Vagina (tissue), 2 donors: Measurements from ENCODE around the gene RNF213.

ENCODE experiments used
- CTCF ChIP-seq, 3 experiments: fragments of 450-650 bp in 2 of 3; fragments of 200-600 bp in 1 of 3; sonication (generic) in 1 of 3; IDR thresholded peaks; one replicate each; pipeline ENCODE4 v1.5.1; 2017 to 2019; ENCODE audit warnings: antibody characterized with exemption in 3 of 3, mild to moderate bottlenecking in 2 of 3, moderate library complexity in 2 of 3
- POLR2A ChIP-seq, 2 donors: fragments of 450-650 bp; IDR thresholded peaks; one replicate each; pipeline ENCODE4 v1.6.1; 2017; ENCODE audit warnings: antibody characterized with exemption in 2 of 2, mild to moderate bottlenecking in 2 of 2, moderate library complexity in 2 of 2
- POLR2AphosphoS5 ChIP-seq, 2 donors: sonication (generic); formaldehyde crosslinking; IDR thresholded peaks; one replicate each; pipeline ENCODE4 v1.9.0; 2017; ENCODE audit warnings: antibody characterized with exemption in 2 of 2, mild to moderate bottlenecking in 2 of 2, low read depth in 1 of 2; ENCODE audit not compliant: insufficient read depth in 1 of 2

GRCh38 chr17:80320496-80320895, 59.8 kb downstream of the RNF213 start:
- TF ChIP-seq CTCF (IDR thresholded peaks at IDR 0.05) = no peak
- TF ChIP-seq POLR2A (IDR thresholded peaks at IDR 0.05) = no peak
- no peak for TF ChIP-seq POLR2AphosphoS5 (IDR thresholded peaks at IDR 0.05; ENCODE audit: insufficient read depth in 1 of 2, low read depth in 1 of 2)
